K562 (cell line): ENCODE measurements around the gene TRIM4. TPM values are rescaled to one million over a fixed set of nuclear protein-coding genes. Genes with fewer than 3 reads are reported as not detected.
A peak's percentile ranks its signal among the peaks of the same experiment; 100 is the strongest.
"Not testable (repeated sequence)": the region's sequence is repeated elsewhere in the genome, so short reads cannot be mapped to it uniquely, and the experiment has no call there.

Experiments used
- ATAC-seq: fragments of 200-7000 bp; cut with Tn5 transposase; 3 replicates; pipeline ENCODE4 v1.9.1; 2020; ENCODE audit warnings: moderate library complexity
- BruUV-seq: library from RNA; stranded (reverse); fragments of 400-500 nt; replicated peaks from 2 replicates; lab custom pipeline; 2021; lab: Mats Ljungman, UMichigan
- CTCF ChIA-PET: fragments of 300-600 bp; formaldehyde crosslinking; extraction: SDS; loops from one replicate; lab custom pipeline; 2021; ENCODE audit warnings: low intra/inter-chr PET ratio; lab: Yijun Ruan, JAX
- POLR2A ChIA-PET: fragments of 300-600, 350-650 bp; sonication (Branson Sonifier 250); formaldehyde crosslinking; extraction: SDS; loops from one replicate; lab custom pipeline; 2021; ENCODE audit warnings: antibody characterized with exemption, inconsistent platforms; lab: Yijun Ruan, JAX
- DNase-seq, 4 experiments: peaks; one replicate each; pipeline versions ENCODE4 v3.0.0 to v3.0.0-alpha.2; 2011 to 2018; ENCODE audit warnings: low spot score in 3 of 4, mixed read lengths in 3 of 4; ENCODE audit errors: extremely low read depth in 1 of 4
- FAIRE-seq: peaks from 2 replicates; lab custom pipeline; 2011; peaks lifted over from hg19 to GRCh38; lab: Jason Lieb, UNC
- H2AFZ ChIP-seq: 2 replicates; pipeline ENCODE4 v1.6.0; 2011; ENCODE audit warnings: low read depth, low read length, control low read depth, inconsistent platforms
- H3K27ac ChIP-seq: fragments of 200-600 bp; 3 replicates; pipeline ENCODE4 v1.8.0; 2011; ENCODE audit warnings: low read depth, mild to moderate bottlenecking, control low read depth, inconsistent platforms, low read length, moderate library complexity, mixed read lengths; ENCODE audit errors: extremely low read depth
- H3K27me3 ChIP-seq, 2 experiments: fragments of 300-600 bp in 1 of 2; 2 replicates in 1 of 2; 3 replicates in 1 of 2; pipeline versions ENCODE4 v1.6.0 to v1.8.0; 2011; ENCODE audit warnings: inconsistent platforms in 2 of 2, low read length in 2 of 2, mild to moderate bottlenecking in 1 of 2, mixed read lengths in 1 of 2, moderate library complexity in 1 of 2; ENCODE audit not compliant: control insufficient read depth in 2 of 2, insufficient read depth in 2 of 2
- H3K36me3 ChIP-seq: fragments of 300-600 bp; 3 replicates; pipeline ENCODE4 v1.8.0; 2011; ENCODE audit warnings: mild to moderate bottlenecking, low read length, inconsistent platforms; ENCODE audit not compliant: control insufficient read depth, insufficient read depth
- H3K4me1 ChIP-seq, 2 experiments: fragments of 200-600 bp in 1 of 2; replicated peaks in 1 of 2; 2 replicates in 1 of 2; 3 replicates in 1 of 2; pipeline versions ENCODE4 v1.5.1 to v1.8.0; 2011; ENCODE audit warnings: inconsistent platforms in 2 of 2, low read length in 2 of 2, mild to moderate bottlenecking in 1 of 2, mixed read lengths in 1 of 2, moderate library complexity in 1 of 2; ENCODE audit not compliant: control insufficient read depth in 2 of 2, insufficient read depth in 2 of 2
- H3K4me2 ChIP-seq: 2 replicates; pipeline ENCODE4 v1.6.1; 2011; ENCODE audit warnings: low read length, control low read depth, inconsistent platforms, mixed read lengths; ENCODE audit not compliant: insufficient read depth
- H3K4me3 ChIP-seq: fragments of 200-600 bp; sonication (generic), shearing (Covaris generic); 2 replicates; pipeline ENCODE4 v1.5.1; 2016; ENCODE audit warnings: control low read depth, inconsistent platforms
- H3K79me2 ChIP-seq: fragments of 200-600 bp; 3 replicates; pipeline ENCODE4 v1.8.0; 2011; ENCODE audit warnings: low read length, inconsistent platforms; ENCODE audit not compliant: control insufficient read depth, insufficient read depth
- H3K9ac ChIP-seq, 2 experiments: 2 replicates each; pipeline versions ENCODE4 v1.6.0 to v1.6.1; 2011; ENCODE audit warnings: low read depth in 2 of 2, low read length in 2 of 2, control low read depth in 1 of 2, inconsistent platforms in 1 of 2, mild to moderate bottlenecking in 1 of 2, mixed read lengths in 1 of 2; ENCODE audit not compliant: insufficient read depth in 1 of 2
- H3K9me1 ChIP-seq: one replicate; pipeline ENCODE4 v1.6.0; 2011; ENCODE audit warnings: inconsistent platforms, mild to moderate bottlenecking, low read length, moderate library complexity; ENCODE audit not compliant: control insufficient read depth, insufficient read depth
- H3K9me3 ChIP-seq: replicated peaks from 2 replicates; pipeline ENCODE4 v1.5.1; 2011; ENCODE audit warnings: low read depth, low read length, inconsistent platforms; ENCODE audit not compliant: control insufficient read depth, insufficient read depth
- H4K20me1 ChIP-seq: replicated peaks from 2 replicates; pipeline ENCODE4 v1.6.1; 2011; ENCODE audit warnings: low read length, inconsistent platforms, mixed read lengths; ENCODE audit not compliant: control insufficient read depth, insufficient read depth
- KDM1A ChIP-seq, 2 experiments: fragments of 450-650 bp; IDR thresholded peaks; 2 replicates each; pipeline ENCODE4 v1.6.1; 2016; ENCODE audit warnings: mild to moderate bottlenecking in 2 of 2
- ZNF146 ChIP-seq: IDR thresholded peaks from one replicate; pipeline ENCODE4 v1.6.1; 2018; ENCODE audit warnings: missing compliant biosample characterization; ENCODE audit not compliant: unreplicated experiment
- WGBS: fragments of 100-300 bp; shearing (Covaris generic); methylation state at CpG from one replicate; pipeline ENCODE4 v1.1.6; 2016; ENCODE audit warnings: low coverage, mixed read lengths; ENCODE audit not compliant: insufficient coverage; ENCODE audit errors: missing lambda C conversion rate; 5-methylcytosine and 5-hydroxymethylcytosine counted together
- in situ Hi-C: fragments of 300-500 bp; cut with MboI; formaldehyde crosslinking; loops from 4 replicates; pipeline ENCODE4 v1.15.0; 2018; ENCODE audit warnings: inconsistent platforms, mixed read lengths
- intact Hi-C: fragments of 100-400 bp; cut with micrococcal nuclease; formaldehyde crosslinking; loops from 2 replicates; pipeline ENCODE4 v1.14.2; 2022
- polyA plus RNA-seq, 8 experiments: library from polyadenylated mRNA; depleted of rRNA in 4 of 8; stranded (reverse) in 5 of 8; unstranded in 3 of 8; fragments of >200 nt; fragmentation: Nextera tagmentation in 2 of 8; fragmentation: Illumina TruSeq in 1 of 8; extraction: Ambion mirVana in 2 of 8; extraction: Trizol in 1 of 8; gene quantifications; 2 replicates each; pipeline versions ENCODE4 v1.2.1 to v1.2.3, GENCODE V29; 2011 to 2014; ENCODE audit warnings: inconsistent platforms in 1 of 8, missing spikeins in 1 of 8
- total RNA-seq, 7 experiments: library from RNA; depleted of rRNA in 6 of 7; stranded (reverse); fragments of >200 nt in 6 of 7; fragmentation: Illumina TruSeq in 2 of 7; extraction: Trizol in 2 of 7; gene quantifications; 2 replicates each; pipeline versions ENCODE4 v1.2.1 to v1.2.3, GENCODE V29; 2011 to 2021; ENCODE audit warnings: low replicate concordance in 1 of 7
- TF ChIP-seq, protein P1 (sequence below): fragments of 450-650 bp; conservative IDR thresholded peaks from 2 replicates; pipeline ENCODE4 v1.6.1; 2016; ENCODE audit warnings: missing genetic modification characterization, low read depth, mild to moderate bottlenecking, control low read depth, missing compliant biosample characterization

The TRIM4 gene
- total and polyA plus RNA-seq, 9 of the 15 experiments (the other 6 are each of a cell fraction or from before 2014, with no cell fraction given) = 6.2 to 28.3 (median 22.4) TPM

DNA sequence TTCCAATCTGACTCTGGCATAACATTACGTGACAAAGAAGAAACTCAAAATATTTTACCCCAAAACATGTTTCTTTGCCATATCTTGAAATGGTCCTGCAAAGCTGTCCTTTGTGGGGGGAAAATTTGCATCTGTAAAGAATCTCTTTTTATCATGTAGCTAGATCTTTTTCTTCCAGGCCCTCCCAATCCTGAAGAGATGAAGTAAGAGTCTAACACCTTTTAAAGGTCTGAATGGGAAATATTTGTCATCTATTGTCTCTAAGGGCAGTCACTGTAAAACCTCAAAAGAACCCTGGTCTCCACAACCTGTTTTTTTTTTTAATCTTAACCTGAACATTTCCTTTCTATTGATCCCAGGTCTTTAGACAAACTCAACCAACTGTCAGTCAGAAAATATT, 51.1 kb downstream of the TRIM4 start (continued):
- TF ChIP-seq, protein P1, sequence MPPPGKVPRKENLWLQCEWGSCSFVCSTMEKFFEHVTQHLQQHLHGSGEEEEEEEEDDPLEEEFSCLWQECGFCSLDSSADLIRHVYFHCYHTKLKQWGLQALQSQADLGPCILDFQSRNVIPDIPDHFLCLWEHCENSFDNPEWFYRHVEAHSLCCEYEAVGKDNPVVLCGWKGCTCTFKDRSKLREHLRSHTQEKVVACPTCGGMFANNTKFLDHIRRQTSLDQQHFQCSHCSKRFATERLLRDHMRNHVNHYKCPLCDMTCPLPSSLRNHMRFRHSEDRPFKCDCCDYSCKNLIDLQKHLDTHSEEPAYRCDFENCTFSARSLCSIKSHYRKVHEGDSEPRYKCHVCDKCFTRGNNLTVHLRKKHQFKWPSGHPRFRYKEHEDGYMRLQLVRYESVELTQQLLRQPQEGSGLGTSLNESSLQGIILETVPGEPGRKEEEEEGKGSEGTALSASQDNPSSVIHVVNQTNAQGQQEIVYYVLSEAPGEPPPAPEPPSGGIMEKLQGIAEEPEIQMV = no peak

DNA sequence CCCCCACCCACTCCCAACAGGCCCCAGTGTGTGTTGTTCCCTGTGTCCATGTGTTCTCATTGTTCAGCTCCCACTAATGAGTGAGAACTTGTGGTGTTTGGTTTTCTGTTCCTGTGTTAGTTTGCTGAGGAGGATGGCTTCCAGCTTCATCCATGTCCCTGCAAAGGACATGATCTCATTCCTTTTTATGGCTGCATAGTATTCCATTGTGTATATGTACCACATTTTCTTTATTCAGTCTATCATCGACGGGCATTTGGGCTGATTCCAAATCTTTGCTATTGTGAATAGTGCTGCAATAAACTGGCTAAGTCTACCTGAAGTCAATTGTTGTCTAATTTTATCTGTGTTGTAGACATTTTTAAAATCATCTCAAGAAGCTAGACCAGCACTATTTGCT, 51.9 kb downstream of the TRIM4 start:
- H2AFZ ChIP-seq, CTCF ChIA-PET, H3K27ac ChIP-seq, intact Hi-C loops, POLR2A ChIA-PET, ATAC-seq, H3K9me1 ChIP-seq, H3K4me1 ChIP-seq, H3K9me3 ChIP-seq, BruUV-seq, in situ Hi-C loops, DNase-seq, H3K4me2 ChIP-seq, H3K4me3 ChIP-seq, H3K36me3 ChIP-seq, H4K20me1 ChIP-seq, FAIRE-seq, H3K9ac ChIP-seq, H3K79me2 ChIP-seq: not testable (repeated sequence)
- peaks cover 2 to 12% of the 10 kb centered on the region in 2 experiments; a peak in 3 of 5 replicates for H3K27me3 ChIP-seq
- TF ChIP-seq ZNF146 (CRISPR knock-in tag) (peak; percentile 65), KDM1A (IDR thresholded peaks at IDR 0.05) (0 out of 4 replicates have a peak, but pooled peaks of 1 of the 2 experiments have one; percentile 9)
- WGBS = 0% methylated on average over 2 of the region's 2 CpGs
